Measurements from ENCODE around the gene MAD1L1.
"Not testable (repeated sequence)": the region's sequence is repeated elsewhere in the genome, so short reads cannot be mapped to it uniquely, and the experiment has no call there.

The MAD1L1 gene

DNA sequence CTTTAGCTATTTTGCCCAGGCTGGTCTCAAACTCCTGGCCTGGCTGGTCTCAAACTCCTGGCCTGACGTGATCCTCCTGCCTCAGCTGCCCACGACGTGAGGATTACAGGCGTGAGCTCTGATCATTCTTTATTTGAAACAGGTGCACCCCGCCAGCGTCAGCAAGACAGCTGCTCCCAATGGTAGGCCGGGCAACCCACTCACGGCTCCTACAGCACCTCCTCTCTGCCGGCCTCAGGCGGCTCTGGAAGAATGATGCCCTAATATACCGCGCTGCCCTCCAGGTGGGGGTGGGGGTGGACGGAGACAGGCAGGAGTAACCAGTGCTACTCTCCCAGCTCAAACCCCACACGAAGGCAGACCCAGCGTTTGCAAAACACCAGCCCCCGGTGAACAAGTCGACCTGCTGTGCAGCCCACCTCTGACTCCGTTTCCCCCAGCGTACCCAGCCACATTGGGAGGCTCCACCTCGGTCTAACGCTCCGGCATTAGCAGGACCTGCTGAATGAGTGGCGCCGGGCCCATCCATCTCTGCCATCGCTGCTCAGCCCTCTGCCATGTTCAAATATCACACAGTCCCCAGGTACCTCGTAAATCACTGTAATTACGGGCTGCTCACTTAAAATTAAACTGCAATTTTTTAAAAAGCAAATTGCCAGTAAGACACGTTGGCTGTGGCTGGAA lies 414.0 kb downstream of the MAD1L1 start:
- TF ChIP-seq ZFX (IDR thresholded peaks at IDR 0.05) = no peak
- TF ChIP-seq, protein P1, sequence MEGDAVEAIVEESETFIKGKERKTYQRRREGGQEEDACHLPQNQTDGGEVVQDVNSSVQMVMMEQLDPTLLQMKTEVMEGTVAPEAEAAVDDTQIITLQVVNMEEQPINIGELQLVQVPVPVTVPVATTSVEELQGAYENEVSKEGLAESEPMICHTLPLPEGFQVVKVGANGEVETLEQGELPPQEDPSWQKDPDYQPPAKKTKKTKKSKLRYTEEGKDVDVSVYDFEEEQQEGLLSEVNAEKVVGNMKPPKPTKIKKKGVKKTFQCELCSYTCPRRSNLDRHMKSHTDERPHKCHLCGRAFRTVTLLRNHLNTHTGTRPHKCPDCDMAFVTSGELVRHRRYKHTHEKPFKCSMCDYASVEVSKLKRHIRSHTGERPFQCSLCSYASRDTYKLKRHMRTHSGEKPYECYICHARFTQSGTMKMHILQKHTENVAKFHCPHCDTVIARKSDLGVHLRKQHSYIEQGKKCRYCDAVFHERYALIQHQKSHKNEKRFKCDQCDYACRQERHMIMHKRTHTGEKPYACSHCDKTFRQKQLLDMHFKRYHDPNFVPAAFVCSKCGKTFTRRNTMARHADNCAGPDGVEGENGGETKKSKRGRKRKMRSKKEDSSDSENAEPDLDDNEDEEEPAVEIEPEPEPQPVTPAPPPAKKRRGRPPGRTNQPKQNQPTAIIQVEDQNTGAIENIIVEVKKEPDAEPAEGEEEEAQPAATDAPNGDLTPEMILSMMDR (conservative IDR thresholded peaks at IDR 0.05) = no peak
- H3K27ac ChIP-seq = no peak overlapping the region

DNA sequence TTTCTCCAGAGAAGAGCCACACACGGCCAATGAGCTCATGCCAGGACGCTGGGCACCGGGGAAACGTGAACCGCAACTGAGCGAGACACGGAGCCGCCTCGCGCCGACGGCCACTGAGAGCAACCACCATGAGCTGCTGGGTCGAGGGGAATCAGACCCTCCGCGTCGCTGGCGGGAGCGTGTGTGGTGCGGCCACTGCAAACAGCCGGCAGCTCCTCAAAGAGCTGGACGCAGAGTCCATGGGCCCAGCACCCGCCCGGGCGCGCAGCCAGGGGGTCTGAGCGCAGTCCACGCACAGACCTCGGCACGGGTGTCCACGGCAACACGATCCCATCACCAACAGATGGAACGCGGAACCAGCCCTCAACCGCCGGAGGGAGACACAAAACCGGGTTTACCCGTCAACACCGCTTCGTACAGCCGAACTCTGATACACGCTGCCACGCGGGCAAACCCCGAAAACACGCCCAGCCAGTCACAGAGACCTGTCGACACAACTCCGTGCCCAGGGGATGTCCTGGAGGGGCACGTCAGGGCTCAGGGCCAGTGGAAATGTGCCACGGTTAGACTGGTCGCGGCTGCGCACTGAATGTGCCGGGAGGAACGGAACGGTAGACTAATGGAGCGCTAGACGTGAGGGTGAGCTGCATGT lies 415.6 kb downstream of the MAD1L1 start:
- TF ChIP-seq ZFX (IDR thresholded peaks at IDR 0.05) = no peak
- TF ChIP-seq, protein P1 (conservative IDR thresholded peaks at IDR 0.05) = no peak
- no peak overlapping the region for H3K27ac ChIP-seq

DNA sequence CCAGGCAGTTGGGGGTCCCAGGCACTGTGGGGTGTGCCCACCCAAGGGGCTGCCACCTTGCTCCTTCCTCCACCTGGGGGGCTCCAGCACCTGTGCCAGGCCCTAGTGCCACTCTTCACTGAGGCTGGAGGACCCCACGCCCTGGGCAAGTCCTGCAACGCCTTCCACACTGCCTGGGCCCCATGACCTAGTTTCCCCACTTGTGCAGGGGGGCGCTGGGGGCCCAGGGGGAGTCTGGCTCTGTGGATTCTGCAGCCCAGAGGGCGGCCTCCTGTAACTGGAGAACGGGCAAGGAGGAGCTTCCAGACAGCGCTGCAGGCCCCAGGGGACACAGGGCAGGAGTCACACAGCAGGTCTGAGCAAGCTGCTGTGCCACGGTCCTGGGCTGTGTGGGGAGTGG lies 416.3 kb downstream of the MAD1L1 start:
- H3K27ac ChIP-seq = not testable (repeated sequence)

DNA sequence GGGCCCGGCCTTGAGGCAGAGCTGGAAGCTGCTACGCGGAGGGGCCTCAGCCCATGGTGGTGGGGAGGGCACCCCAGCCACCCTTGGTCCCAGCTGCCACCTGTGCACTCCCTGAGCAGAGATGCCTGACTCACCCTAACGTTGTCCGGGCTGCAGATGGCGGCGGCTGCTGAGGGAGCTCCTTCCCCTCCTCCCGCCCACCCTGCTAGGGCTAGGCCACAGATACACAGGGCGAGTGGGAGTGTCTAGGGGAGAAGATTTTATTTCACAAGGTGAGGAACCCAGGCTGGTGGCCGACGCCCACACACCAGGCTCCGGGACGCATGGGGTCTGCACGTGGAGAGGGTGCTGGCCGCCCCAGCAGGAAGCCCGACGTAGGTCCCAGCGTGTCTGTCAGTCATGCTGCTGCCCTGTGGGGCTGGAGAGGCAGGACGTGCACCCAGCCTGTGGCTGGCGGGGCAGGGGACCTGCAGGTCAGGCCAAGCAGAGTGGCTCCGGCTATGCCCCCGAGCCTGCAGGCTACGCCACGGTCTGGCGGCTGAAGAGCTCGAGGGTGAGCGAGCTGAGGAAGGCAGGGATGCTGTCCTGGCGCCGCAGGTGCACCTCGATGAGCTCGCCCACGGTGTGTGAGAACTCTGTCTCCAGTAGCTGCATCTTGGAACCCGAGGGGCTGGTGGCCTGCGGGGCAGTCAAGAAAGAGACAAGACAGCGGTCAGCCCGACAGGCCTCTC lies 417.0 kb downstream of the MAD1L1 start:
- not testable (repeated sequence) for H3K27ac ChIP-seq

DNA sequence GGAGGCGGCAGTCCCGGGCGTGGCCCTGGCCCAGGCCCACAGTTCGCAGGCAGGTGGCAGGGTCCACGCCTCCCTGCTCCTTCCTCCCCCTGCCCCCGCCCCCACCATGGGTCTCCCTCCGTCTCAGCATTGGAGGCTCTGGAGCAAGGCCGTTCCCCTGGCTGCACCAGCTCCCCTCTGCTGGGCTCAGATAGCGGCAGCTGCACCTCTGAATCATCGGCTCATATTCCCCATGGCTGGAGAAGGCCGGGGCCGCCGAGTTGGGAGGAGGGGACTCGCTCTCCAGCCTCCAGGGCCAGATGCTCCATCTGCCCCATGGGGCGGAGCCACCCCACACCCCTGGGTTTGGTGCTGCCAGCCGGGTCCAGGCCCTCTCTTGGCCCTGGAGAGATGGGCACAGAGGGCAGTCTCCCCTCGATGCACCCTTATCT lies 417.7 kb downstream of the MAD1L1 start:
- no peak for TF ChIP-seq ZFX (IDR thresholded peaks at IDR 0.05)
- TF ChIP-seq, protein P1 (conservative IDR thresholded peaks at IDR 0.05) = no peak
- no peak overlapping the region for H3K27ac ChIP-seq

DNA sequence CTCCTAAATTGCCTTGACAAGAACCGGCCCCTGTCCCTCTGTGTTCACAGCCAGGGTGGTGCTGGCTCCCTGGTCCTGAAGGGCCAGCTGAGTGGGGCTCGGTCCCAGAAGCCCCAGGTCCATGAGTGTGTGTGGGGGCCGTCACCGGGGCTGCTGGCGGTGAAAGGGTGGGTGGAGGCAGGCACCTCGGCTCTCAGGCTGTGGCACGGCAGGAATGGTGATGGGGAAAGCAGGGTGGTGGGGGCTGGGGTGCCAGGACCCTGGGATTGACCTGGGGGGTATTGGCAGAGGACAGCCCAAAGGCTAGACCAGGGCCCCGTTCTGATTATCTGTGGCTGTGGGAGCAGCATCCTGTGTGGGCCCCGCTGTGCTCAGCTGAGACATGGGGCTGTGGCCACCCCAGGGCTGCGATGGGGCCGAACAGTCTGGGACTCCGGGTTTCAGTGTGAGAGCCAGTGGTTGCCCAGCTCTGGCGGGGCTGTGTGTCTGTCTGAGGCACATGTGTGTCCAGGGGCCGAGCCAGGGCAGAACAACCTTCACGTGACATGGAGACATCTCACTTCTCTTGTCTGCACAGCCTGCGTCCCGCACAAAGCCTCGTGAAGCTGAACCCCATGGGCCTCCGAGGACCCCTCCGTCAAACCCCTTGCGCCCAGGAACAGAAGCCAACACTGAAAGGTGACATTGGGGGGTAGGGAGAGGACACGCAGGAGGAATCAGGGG lies 418.5 kb downstream of the MAD1L1 start:
- TF ChIP-seq, protein P1 (conservative IDR thresholded peaks at IDR 0.05) = no peak
- no peak for TF ChIP-seq ZFX (IDR thresholded peaks at IDR 0.05)

DNA sequence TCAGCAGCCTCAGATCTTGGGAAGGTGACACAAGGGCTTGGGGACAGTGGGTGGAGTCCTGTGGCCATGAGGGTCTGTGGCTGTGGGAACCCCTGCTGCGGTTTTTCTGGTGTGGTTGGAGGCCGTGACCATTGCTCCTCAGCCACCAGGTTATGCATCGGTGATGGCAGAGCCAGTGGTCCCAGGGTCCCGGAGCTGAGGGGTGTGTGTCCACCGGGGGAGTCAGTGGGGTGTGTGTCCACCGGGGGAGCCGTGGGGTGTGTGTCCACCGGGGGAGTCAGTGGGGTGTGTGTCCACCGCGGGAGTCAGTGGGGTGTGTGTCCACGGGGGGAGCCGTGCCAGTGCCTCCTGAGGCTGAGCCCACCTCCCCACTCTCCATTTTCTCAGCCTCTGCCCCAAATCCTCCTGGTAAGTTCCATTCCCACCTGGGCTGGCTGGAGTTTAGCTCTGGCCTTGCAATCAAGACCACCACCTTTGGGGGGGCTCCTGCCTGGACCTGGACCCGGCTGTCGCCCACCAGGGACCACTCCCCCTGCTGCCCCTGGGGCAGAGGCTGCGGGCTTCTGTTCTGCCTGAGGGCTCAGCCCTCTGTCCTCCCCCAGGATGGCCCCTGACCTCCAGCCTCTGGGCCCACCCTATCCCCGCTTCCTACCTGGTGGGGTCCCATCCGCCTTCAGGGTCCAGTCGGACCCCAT lies 419.2 kb downstream of the MAD1L1 start:
- no peak overlapping the region for H3K27ac ChIP-seq
- TF ChIP-seq ZFX (IDR thresholded peaks at IDR 0.05) = no peak
- TF ChIP-seq, protein P1 (conservative IDR thresholded peaks at IDR 0.05) = no peak

More for the DNA sequence above, 418.5 kb downstream of the MAD1L1 start:
- no peak overlapping the region for H3K27ac ChIP-seq

Measured in C4-2B (cell line).